22Rv1 (cell line): ENCODE measurements around the gene CAMKMT.

Experiments used
- H3K27ac ChIP-seq: fragments of 450-650 bp; 2 replicates; pipeline ENCODE4 v1.5.1; 2017
- ZFX ChIP-seq: fragments of 450-650 bp; IDR thresholded peaks from 2 replicates; pipeline ENCODE4 v1.6.1; 2017; ENCODE audit warnings: antibody characterized with exemption, borderline replicate concordance
- TF ChIP-seq, protein P1 (sequence below): fragments of 450-650 bp; IDR thresholded peaks from 2 replicates; pipeline ENCODE4 v1.5.1; 2017; ENCODE audit warnings: mild to moderate bottlenecking

The CAMKMT gene

DNA sequence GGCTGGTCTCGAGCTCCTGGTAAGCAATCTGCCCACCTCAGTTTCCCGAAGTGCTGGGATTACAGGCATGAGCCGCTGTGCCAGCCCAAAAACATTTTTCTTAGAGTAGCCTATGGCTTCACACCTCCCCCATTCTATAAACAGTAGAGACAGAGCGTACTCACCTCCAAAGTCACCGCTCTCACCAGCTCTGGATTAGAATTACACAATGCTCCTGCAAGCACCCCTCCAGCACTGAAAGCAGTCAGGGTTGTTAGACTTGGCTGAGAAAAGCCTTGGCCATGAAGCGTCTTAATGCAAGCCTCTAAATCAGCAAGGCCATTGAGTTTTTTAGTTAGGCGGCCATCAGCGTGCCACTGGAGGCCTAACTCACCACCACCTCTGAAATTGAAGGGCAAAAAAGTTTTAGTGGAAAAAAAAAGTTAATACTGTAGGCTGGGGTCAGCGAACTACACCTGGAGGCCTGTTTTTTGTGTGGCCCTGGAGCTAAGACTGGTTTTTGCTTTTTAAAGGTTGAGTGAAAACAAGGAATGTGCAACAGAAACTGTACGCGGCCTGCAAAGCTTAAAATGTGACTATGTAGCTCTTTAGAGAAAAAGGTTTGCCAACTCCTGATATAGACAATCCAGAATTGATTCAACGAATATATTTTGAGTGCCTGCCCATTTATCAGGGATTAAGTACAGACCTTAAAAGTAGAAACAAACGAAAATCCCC lies 35.0 kb upstream of the CAMKMT start:
- TF ChIP-seq ZFX, result no peak
- TF ChIP-seq, protein P1, sequence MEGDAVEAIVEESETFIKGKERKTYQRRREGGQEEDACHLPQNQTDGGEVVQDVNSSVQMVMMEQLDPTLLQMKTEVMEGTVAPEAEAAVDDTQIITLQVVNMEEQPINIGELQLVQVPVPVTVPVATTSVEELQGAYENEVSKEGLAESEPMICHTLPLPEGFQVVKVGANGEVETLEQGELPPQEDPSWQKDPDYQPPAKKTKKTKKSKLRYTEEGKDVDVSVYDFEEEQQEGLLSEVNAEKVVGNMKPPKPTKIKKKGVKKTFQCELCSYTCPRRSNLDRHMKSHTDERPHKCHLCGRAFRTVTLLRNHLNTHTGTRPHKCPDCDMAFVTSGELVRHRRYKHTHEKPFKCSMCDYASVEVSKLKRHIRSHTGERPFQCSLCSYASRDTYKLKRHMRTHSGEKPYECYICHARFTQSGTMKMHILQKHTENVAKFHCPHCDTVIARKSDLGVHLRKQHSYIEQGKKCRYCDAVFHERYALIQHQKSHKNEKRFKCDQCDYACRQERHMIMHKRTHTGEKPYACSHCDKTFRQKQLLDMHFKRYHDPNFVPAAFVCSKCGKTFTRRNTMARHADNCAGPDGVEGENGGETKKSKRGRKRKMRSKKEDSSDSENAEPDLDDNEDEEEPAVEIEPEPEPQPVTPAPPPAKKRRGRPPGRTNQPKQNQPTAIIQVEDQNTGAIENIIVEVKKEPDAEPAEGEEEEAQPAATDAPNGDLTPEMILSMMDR, result no peak
- no peak overlapping the region for H3K27ac ChIP-seq

DNA sequence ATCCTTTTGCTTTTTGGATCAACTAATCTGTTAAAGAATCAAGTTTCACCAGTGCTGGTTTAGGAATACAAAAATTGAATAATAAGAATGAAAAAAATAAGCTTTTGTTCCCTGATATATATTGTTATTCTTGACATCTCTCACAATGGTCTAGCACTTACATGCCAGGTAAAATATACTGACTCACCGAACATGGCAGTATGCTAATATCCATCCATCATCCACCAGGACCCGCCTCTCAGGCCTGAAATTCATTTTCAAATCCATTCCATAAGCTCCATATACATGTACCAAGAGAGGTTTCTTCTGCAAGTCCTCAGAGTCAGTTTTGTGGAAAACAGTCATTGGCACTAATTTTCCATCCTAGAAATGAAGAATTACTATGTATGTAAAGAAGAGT lies 33.0 kb upstream of the CAMKMT start:
- no peak overlapping the region for H3K27ac ChIP-seq
- TF ChIP-seq ZFX, result no peak
- TF ChIP-seq, protein P1, result no peak

DNA sequence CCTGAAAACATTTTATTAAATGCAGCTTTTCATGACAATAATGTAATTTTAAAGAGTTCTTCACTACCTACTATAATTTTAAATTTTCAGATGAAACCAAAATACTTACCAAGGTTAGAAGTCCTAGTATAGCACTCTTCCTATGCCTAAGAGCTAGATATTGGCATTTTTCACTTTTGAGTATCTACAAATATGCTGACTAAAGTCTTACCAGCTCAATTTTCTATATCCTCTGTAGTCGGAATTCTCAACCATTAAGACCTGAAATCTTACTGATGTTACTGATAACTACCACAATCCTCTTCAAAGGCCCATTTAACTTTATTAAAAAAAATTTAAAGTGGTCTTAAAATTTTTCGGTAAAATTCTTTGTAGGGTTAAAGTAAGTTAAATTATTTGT lies 32.4 kb upstream of the CAMKMT start:
- no peak overlapping the region for H3K27ac ChIP-seq
- TF ChIP-seq ZFX, result no peak
- TF ChIP-seq, protein P1, result no peak

DNA sequence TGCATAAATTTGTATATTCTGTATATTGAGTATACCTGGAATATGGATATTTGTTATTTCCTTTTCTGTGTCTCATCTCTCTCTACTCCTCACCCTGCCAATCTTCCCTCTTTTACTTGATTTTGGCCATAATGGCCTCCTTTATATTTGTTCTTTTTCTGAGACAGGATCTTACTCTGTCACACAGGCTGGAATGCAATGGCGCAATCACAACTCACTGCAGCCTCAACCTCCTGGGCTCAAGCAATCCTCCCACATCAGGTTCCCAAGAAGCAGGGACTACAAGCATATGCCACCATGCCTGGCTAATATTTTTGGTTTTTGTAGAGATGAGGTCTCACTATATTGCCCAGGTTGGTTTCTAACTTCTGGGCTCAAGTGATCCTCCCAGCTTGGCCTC lies 30.9 kb upstream of the CAMKMT start:
- no peak overlapping the region for H3K27ac ChIP-seq
- no peak for TF ChIP-seq ZFX
- TF ChIP-seq, protein P1, result no peak

DNA sequence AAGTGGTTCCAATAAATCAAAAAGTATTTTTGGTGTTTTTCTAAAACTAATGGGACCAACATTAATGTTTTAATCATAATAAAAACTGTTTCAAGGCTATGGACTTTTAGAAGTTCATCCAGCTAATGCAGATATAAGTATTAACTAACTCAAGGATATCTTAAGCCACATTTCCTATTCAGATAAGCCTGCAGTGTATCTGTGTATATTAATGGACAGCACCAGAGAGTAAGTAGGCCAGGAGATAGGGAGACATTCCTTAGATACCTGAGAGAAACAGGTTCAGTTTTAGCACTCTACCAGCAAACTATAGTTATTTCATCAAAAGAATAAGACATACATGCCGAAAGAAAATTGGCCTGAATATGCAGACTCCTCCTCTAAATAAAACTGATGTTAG lies 27.8 kb upstream of the CAMKMT start:
- no peak for TF ChIP-seq ZFX
- TF ChIP-seq, protein P1, result no peak

DNA sequence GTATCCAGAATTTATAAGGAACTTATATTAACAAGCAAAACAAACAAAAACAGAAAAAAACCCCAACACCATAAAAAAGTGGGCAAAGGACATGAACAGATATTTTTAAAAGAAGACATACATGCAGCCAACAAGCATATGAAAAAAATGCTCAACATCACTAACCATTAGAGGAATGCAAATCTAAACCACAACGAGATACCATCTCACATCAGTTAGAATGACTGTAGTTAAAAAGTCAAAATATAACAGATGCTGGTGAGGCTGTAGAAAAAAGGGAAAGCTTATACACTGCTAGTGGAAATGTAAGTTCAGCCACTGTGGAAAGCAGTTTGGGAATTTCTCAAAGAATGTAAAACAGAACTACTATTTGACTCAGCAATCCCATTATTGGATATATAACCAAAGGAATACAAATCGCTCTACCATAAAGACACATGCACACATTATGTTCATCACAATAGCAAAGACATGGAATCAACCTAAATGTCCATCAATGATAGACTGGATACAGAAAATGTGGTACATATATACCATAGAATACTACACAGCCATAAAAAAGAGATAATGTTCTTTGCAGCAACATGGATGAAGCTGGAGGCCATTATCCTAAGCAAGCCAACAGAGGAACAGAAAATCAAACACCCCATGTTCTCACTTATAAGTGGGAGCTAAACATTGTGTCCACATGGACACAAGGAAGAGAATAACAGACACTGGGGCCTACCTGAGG lies 25.8 kb upstream of the CAMKMT start:
- H3K27ac ChIP-seq, result no peak overlapping the region
- TF ChIP-seq, protein P1, result no peak
- no peak for TF ChIP-seq ZFX

More for the DNA sequence above, 27.8 kb upstream of the CAMKMT start:
- no peak overlapping the region for H3K27ac ChIP-seq

DNA sequence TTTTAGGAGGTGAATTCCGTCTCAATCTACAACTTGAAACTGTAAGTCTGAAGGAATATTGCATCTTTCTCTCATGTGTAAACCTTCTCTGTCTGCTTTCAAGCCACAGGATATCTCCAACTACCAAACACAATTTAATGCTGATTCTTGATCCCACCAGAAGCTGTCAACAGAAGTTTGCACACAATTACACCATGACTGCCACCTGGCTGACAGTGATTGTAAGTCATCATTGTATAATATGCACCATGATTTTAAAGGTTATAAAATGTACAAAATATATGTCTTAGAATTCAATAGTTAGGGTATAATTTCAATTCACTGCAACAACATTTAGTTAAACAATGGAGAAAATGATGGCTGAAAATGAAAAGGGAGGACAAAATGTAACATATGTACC lies 18.9 kb upstream of the CAMKMT start:
- TF ChIP-seq, protein P1, result peak; percentile 31
- no peak for TF ChIP-seq ZFX
- H3K27ac ChIP-seq, result no peak overlapping the region
